IMR-90 (cell line): Measurements from ENCODE around the gene CFD. TPM values are rescaled to one million over a fixed set of nuclear protein-coding genes. Genes with fewer than 3 reads are reported as not detected.
"Not testable (repeated sequence)": the region's sequence is repeated elsewhere in the genome, so short reads cannot be mapped to it uniquely, and the experiment has no call there.

Experiments
- ATAC-seq: fragments of 200-7000 bp; cut with Tn5 transposase; 2 replicates; pipeline ENCODE4 v1.9.1; 2020; ENCODE audit warnings: low read depth, mild to moderate bottlenecking, moderate library complexity
- BruUV-seq: library from RNA; stranded (reverse); fragments of 400-500 nt; replicated peaks from 2 replicates; lab custom pipeline; 2021; lab: Mats Ljungman, UMichigan
- CTCF ChIA-PET: fragments of 300-600 bp; formaldehyde crosslinking; extraction: SDS; loops from one replicate; lab custom pipeline; 2021; ENCODE audit warnings: antibody characterized with exemption; lab: Yijun Ruan, JAX
- POLR2A ChIA-PET: fragments of 300-600 bp; sonication (Branson Sonifier 250); formaldehyde crosslinking; loops from one replicate; lab custom pipeline; 2022; ENCODE audit warnings: antibody characterized with exemption; ENCODE audit not compliant: unreplicated experiment; lab: Charles Lee
- DNase-seq: peaks from one replicate; pipeline ENCODE4 v3.0.0; 2013
- H2AFZ ChIP-seq: replicated peaks from 2 replicates; pipeline ENCODE3; 2013; ENCODE audit warnings: low read length, mild to moderate bottlenecking; ENCODE audit not compliant: poor library complexity
- H2AK5ac ChIP-seq: 2 replicates; pipeline ENCODE4 v1.6.1; 2013; ENCODE audit warnings: low read depth, low read length, inconsistent platforms
- H2AK9ac ChIP-seq: replicated peaks from 2 replicates; pipeline ENCODE3; 2013; ENCODE audit warnings: mild to moderate bottlenecking, low read depth, low read length, moderate library complexity; ENCODE audit not compliant: poor library complexity
- H2BK120ac ChIP-seq: 2 replicates; pipeline ENCODE4 v1.6.1; 2013; ENCODE audit warnings: low read depth, low read length, inconsistent platforms
- H2BK15ac ChIP-seq: 3 replicates; pipeline ENCODE4 v1.6.1; 2013; ENCODE audit warnings: low read depth, low read length, inconsistent platforms
- H2BK20ac ChIP-seq: 2 replicates; pipeline ENCODE4 v1.6.1; 2013; ENCODE audit warnings: low read depth, mild to moderate bottlenecking, inconsistent platforms, low read length, moderate library complexity
- H2BK5ac ChIP-seq: 2 replicates; pipeline ENCODE4 v1.6.1; 2013; ENCODE audit warnings: mild to moderate bottlenecking, low read depth, low read length, inconsistent platforms; ENCODE audit not compliant: poor library complexity, severe bottlenecking
- H3K14ac ChIP-seq: replicated peaks from 2 replicates; pipeline ENCODE4 v1.6.1; 2013; ENCODE audit warnings: low read depth, low read length, inconsistent platforms
- H3K18ac ChIP-seq: 2 replicates; pipeline ENCODE4 v1.6.1; 2013; ENCODE audit warnings: low read depth, low read length, control low read depth
- H3K23ac ChIP-seq: 2 replicates; pipeline ENCODE4 v1.6.1; 2013; ENCODE audit warnings: low read depth, low read length, inconsistent platforms
- H3K27ac ChIP-seq: 2 replicates; pipeline ENCODE4 v1.5.1; 2013; ENCODE audit warnings: mild to moderate bottlenecking, control low read depth, low read length; ENCODE audit not compliant: insufficient read depth
- H3K27me3 ChIP-seq: 2 replicates; pipeline ENCODE4 v1.6.1; 2013; ENCODE audit warnings: low read length; ENCODE audit not compliant: control insufficient read depth, insufficient read depth
- H3K36me3 ChIP-seq: 2 replicates; pipeline ENCODE4 v1.6.1; 2013; ENCODE audit warnings: low read length, mixed read lengths; ENCODE audit not compliant: control insufficient read depth, insufficient read depth
- H3K4ac ChIP-seq: 2 replicates; pipeline ENCODE4 v1.6.1; 2013; ENCODE audit warnings: low read depth, low read length, inconsistent platforms
- H3K4me1 ChIP-seq: 2 replicates; pipeline ENCODE4 v1.6.1; 2013; ENCODE audit warnings: low read length, mixed read lengths; ENCODE audit not compliant: control insufficient read depth, insufficient read depth
- H3K4me2 ChIP-seq: 2 replicates; pipeline ENCODE4 v1.6.1; 2013; ENCODE audit warnings: low read depth, mild to moderate bottlenecking, control low read depth, low read length, moderate library complexity
- H3K4me3 ChIP-seq: 2 replicates; pipeline ENCODE4 v1.5.1; 2013; ENCODE audit warnings: low read depth, mild to moderate bottlenecking, control low read depth, low read length, moderate library complexity; ENCODE audit not compliant: insufficient read depth
- H3K56ac ChIP-seq: 2 replicates; pipeline ENCODE4 v1.6.1; 2013; ENCODE audit warnings: low read length, inconsistent platforms; ENCODE audit not compliant: insufficient read depth; ENCODE audit errors: extremely low read depth
- H3K79me1 ChIP-seq, 2 experiments: 2 replicates each; pipeline ENCODE4 v1.6.1; 2013; ENCODE audit warnings: low read length in 2 of 2, inconsistent platforms in 1 of 2, low read depth in 1 of 2
- H3K9ac ChIP-seq: 2 replicates; pipeline ENCODE4 v1.6.1; 2013; ENCODE audit warnings: low read depth, low read length, control low read depth
- H3K9me1 ChIP-seq: 2 replicates; pipeline ENCODE4 v1.6.1; 2013; ENCODE audit warnings: low read length, inconsistent platforms; ENCODE audit not compliant: insufficient read depth
- H3K9me3 ChIP-seq: 2 replicates; pipeline ENCODE4 v1.6.1; 2013; ENCODE audit warnings: low read length; ENCODE audit not compliant: control insufficient read depth, insufficient read depth
- H4K20me1 ChIP-seq: 2 replicates; pipeline ENCODE4 v1.6.1; 2013; ENCODE audit warnings: low read length, inconsistent platforms; ENCODE audit not compliant: insufficient read depth
- H4K5ac ChIP-seq: 2 replicates; pipeline ENCODE4 v1.6.1; 2013; ENCODE audit warnings: mild to moderate bottlenecking, low read depth, low read length, control low read depth
- H4K8ac ChIP-seq, 2 experiments: 2 replicates each; pipeline ENCODE4 v1.6.1; 2013; ENCODE audit warnings: low read depth in 2 of 2, low read length in 2 of 2, control low read depth in 1 of 2, inconsistent platforms in 1 of 2
- H4K91ac ChIP-seq: 2 replicates; pipeline ENCODE4 v1.6.1; 2013; ENCODE audit warnings: low read depth, low read length, inconsistent platforms; ENCODE audit not compliant: insufficient read depth
- WGBS, 2 experiments: methylation state at CpG; one replicate each; pipeline versions ENCODE4 v1.1.5 to v1.1.7; 2013; ENCODE audit warnings: missing lambda C conversion rate in 2 of 2; ENCODE audit not compliant: insufficient read length in 1 of 2; ENCODE audit errors: extremely low coverage in 2 of 2; 5-methylcytosine and 5-hydroxymethylcytosine counted together
- dilution Hi-C: fragments of 300-500 bp; cut with HindIII; formaldehyde crosslinking; loops from one replicate; pipeline ENCODE4 v1.14.3; 2018; ENCODE audit warnings: low sequenced_read_pairs; ENCODE audit not compliant: unreplicated experiment
- in situ Hi-C: fragments of 300-500 bp; cut with MboI; formaldehyde crosslinking; loops from 3 replicates; pipeline ENCODE4 v1.14.3; 2019; ENCODE audit warnings: low sequenced_read_pairs, inconsistent platforms, mixed read lengths
- intact Hi-C: fragments of 100-400 bp; cut with micrococcal nuclease; formaldehyde crosslinking; loops from 2 replicates; pipeline ENCODE4 v1.10.0; 2022
- polyA plus RNA-seq, 3 experiments: library from polyadenylated mRNA; depleted of rRNA; stranded (reverse); fragments of >200 nt; gene quantifications; 2 replicates each; pipeline ENCODE4 v1.2.3, GENCODE V29; 2012; ENCODE audit warnings: low replicate concordance in 1 of 3
- total RNA-seq: library from RNA; depleted of rRNA; stranded (reverse); fragments of >200 nt; gene quantifications from 2 replicates; pipeline ENCODE4 v1.2.3, GENCODE V29; 2012

CFD gene
- total and polyA plus RNA-seq, 2 of the 4 experiments (the other 2 are of a cell fraction) = 1.4 to 2.8 TPM

- H3K4me1 ChIP-seq, H3K56ac ChIP-seq, H4K91ac ChIP-seq, H3K4ac ChIP-seq, ATAC-seq, intact Hi-C loops, in situ Hi-C loops, H3K14ac ChIP-seq, H3K9me1 ChIP-seq, H4K20me1 ChIP-seq, H3K9me3 ChIP-seq, DNase-seq, BruUV-seq, H4K8ac ChIP-seq, H3K79me1 ChIP-seq, H2BK5ac ChIP-seq, H2AK9ac ChIP-seq, H2AK5ac ChIP-seq, H2BK20ac ChIP-seq, H3K4me2 ChIP-seq, H3K36me3 ChIP-seq, H2BK15ac ChIP-seq, H4K5ac ChIP-seq, POLR2A ChIA-PET, H3K9ac ChIP-seq, H3K23ac ChIP-seq, H3K4me3 ChIP-seq, H3K18ac ChIP-seq, H2AFZ ChIP-seq, H3K27ac ChIP-seq, H3K27me3 ChIP-seq, H2BK120ac ChIP-seq, dilution Hi-C loops: not testable (repeated sequence)
- CTCF ChIA-PET = interaction anchor here (0.7 to 1.6 kb wide), 2 partner anchors 33 to 148 kb away, joined by 3 to 5 read pairs; no protein-coding TSS in a partner anchor
- WGBS, 2 experiments = 100% methylated on average over 2 of the region's 17 CpGs; no CpG with 5 or more reads in 1 of the 2 experiments
Observed at GRCh38 chr19:853614-854220, 5.7 kb upstream of the CFD start.
